Cerebellar cortex (tissue), 1 donor: ENCODE measurements around the gene GOLM1.
"Not testable (repeated sequence)": the region's sequence is repeated elsewhere in the genome, so short reads cannot be mapped to it uniquely, and the experiment has no call there.

Experiments used
- DNase-seq: peaks from one replicate; pipeline ENCODE4 v3.0.0-alpha.2; 2015; ENCODE audit warnings: low spot score

The GOLM1 gene

DNA sequence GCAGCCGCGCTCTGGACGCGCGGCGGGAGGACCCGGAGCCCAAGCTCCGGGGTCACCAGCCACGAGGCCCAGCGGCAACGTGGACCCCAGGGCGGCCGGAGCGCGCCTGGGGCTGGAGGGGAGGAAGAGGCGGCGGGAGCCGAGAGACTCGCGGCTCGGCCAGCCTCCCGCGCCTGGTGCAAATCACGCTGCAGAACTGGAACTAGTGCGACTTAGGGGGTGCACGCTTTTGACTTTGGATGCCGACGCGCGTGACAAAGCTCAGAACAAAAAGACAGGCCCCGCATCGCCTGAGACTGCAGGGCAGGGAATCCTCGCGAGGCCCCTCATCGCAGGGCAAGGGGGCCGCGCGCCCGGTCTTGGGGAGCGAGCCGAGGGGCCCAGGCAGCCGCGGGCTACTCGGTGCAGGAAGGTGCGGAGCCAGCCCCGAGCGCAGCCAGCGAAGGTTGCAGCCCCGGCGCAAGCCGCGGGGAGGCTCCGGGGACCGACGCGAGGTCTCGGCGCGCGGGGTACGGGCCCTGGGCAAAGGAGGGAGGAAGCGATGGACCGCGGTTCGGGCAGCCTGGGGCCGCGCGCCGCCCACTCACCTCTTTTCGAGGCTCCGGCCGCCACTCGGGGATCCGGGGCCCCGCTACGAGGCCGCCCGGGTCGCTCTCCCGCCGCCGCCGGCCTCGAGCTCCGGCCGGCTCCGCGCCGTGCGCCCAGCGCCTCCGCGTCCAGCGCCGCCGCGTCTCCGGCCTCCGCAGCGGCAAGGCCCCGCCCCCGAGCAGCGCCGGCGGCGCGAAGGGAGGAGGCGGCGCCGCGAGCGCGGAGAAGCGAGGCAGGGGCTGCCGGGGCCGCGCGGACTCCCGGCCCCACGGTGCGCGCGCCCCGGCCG is at the start of gene GOLM1:
TSS of gene GOLM1 (minus strand) at position 735 of the 877 bp plus-strand sequence. CDS start 20,238 bp downstream, outside the sequence.
- DNase-seq = peak; percentile 48

GRCh38 chr9:86146671-86147070 is 47.3 kb upstream of the GOLM1 start:
- DNase-seq = not testable (repeated sequence)

DNA sequence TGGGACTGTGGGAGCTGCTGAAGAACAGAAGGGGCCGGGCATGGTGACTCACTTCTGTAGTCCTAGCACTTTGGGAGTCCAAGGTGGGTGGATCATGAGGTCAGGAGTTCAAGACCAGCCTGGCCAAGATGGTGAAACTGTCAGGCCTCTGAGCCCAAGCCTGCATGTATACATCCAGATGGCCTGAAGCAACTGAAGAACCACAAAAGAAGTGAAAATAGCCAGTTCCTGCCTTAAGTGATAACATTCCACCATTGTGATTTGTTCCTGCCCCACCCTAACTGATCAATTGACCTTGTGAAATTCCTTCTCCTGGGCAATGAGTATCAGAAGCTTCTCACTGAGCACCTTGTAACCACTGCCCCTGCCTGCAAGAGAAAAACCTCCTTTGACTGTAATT is 46.6 kb upstream of the GOLM1 start:
- DNase-seq = not testable (repeated sequence)

- no peak for DNase-seq
These were observed 43.6 kb upstream of the GOLM1 start for GRCh38 chr9:86142973-86143372.

DNA sequence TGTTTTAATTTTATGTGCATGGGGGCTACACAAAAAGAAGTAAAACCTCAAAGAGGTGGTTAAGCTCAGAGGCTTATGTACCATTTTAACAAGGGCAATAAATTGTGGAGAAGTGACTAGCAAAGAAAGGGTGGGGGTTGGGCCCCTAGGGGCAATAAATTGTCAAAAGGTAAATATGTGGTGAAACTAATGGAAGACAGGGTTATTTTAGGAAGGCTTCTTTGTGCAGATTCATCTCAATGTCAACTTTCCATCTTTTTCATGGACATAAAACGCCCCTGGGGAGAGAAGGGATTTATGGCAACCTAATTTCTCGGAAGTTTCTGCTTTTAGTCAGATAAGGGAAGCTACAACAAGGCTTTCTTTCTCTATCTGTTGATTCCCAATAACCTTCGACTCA is 42.5 kb upstream of the GOLM1 start:
- no peak for DNase-seq

GRCh38 chr9:86135371-86135770 is 36.0 kb upstream of the GOLM1 start:
- DNase-seq = no peak

GRCh38 chr9:86134361-86134760 is 35.0 kb upstream of the GOLM1 start:
- no peak for DNase-seq

DNA sequence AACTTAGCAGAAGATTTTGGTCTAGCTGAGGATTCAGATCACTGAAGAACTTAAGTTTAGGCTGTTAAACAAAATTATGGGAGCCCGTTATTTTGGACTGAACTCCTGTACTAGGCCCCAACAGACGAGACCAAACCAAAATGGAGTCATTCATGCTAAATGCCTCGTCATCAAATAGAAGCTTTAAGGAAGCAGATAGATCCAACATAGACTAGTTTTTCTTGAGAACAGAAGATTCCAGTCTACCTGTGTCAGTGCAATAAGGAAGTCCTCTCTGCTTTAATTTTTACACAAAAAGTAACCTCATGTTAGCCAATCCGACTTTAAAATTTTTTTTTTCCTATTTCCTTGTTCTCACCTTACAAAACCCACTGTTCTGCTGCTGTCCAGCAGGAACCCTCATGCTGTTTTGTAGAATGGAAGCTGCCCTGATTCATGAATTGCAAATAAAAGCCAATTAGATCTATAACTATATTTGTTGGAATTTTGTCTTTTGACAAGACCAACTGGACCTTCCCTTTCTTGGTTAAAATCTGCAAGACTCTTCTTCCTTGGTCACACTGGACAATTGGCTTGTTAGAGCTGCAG is 29.0 kb upstream of the GOLM1 start:
- DNase-seq = no peak

GRCh38 chr9:86126998-86127972 is 27.9 kb upstream of the GOLM1 start:
- peak; percentile 6 for DNase-seq

DNA sequence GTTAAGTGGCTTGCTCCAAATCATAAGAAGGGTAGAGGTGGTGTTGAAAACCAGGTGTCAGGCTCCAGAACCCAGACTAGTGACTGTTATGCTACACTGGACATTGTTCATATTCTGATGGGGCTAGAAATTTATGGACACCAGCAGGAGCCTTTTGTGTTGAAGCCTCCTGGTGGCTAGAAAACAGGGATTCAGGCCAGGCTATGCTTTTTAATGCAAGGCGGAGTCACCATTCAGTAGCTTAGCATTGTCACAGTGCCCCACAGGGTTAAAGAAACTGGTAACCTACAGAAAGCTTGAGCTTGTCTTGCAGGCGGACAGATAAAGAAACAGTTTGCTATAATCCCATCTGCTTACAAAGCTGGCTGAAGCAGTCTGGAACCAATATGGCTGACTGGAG is 23.0 kb upstream of the GOLM1 start:
- DNase-seq = no peak

- no peak for DNase-seq
These were observed 20.1 kb upstream of the GOLM1 start for GRCh38 chr9:86119457-86119856.

GRCh38 chr9:86116425-86116824 is 17.1 kb upstream of the GOLM1 start:
- no peak for DNase-seq

DNA sequence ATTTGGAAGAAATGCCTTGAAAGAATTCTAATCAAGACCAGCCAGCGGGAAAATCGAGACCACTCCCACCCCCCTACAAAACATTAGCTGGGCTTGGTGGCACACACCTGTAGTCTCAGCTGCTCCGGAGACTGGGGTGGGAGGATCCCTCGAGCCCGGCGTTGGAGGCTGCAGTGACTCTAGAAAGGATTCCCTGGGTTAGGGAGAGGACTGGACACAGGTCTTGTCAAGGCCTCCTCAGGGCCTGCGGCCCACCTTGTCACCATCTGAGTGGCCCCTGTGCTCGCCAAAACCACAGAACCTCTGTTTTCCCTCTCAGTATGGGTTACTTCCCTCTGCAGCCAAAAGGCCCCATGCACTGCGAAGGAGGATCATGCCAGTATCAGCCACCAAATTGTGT is 16.5 kb upstream of the GOLM1 start:
- DNase-seq = no peak

DNA sequence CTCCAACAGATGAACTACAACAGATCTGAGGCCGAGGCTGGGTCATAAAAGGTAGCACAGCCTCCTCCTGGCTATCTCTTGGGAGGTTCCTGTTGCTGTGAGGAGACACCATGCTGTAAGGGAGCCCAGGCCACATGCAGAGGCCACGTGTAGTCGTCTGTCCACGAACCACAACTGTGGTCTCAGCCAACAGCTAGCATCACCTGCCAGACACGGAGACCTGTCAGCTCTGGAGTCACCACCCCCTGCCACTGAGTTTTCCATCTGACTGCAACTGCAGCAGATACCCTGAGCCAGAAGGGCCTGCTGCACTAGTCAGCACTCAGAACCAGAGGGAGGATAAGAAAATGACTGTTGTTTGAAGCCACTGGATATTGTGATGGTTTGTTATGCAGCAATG is 12.7 kb upstream of the GOLM1 start:
- DNase-seq = no peak

DNA sequence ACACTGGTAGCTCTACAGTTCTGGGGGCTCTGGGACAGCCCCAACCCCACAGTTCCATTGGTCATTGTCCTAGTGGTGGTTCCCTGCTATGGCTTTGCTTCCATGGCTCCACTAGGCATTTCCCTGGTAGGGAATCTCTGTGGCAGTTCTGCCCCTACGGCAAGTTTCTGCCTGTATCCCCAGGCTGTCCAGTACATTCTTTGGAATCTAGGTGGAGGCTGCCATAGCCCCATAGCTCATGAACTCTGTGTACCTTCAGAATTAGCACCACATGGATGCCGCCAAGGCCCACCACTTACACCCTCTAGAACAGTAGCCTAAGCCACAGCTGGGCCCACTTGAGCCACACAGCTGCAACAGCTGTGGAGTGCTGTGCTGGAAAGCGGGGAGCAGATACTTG is 3.3 kb upstream of the GOLM1 start:
- DNase-seq = no peak

DNA sequence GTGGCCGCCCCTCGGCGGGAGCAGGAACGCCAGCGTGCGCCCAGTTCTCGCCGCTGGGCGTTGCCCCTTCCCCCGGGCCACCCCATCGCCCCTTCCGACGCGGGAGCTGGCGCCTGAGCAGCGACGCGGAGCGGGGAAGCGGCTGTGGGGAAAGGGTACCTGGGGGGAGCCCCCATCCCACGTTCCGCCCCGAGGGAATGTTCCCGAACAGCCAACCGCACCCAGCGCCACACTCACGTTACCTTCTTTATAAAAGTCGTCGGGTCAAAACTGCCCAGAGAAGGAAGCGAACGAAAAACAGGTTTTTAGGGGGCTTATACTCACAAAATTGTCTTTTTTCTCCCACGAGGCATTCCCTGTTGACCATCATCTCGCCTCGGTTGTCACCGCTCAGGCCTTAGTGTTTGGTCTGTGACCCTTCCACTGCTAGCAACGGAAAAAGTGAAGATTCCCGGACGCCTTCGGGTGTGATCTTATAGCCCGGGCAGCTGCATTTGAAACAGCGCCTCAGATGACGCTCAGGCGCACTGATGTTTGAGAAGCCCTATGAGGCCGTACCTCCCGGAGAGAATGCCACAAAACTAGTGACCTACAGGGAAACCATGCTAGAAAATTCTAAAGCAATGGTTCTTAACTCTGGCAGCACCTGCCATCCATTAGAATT is 475 bp upstream of the GOLM1 start:
- peak; percentile 34 for DNase-seq

- peak; percentile 15 for DNase-seq
These were observed 1.7 kb downstream of the GOLM1 start for GRCh38 chr9:86097510-86098224.

DNA sequence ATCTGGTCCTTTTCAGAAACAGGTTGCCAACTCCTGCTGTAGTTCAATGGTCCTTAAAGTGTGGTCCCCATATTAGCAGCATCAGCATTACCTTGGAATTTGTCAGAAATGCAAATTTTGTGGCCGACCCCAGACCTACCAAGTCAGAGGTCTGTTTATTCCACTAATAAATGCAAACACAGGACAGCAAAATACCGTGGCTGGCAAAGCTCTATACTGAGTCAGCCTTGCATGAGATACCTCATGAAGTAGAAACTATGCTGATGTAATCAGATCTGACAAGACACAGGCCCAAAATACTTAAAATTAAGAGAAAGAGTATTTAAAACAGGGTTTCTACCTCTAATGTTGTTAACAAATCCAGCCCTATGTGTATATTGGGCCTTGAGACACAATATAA is 3.0 kb downstream of the GOLM1 start:
- no peak for DNase-seq

- DNase-seq = no peak
These were observed 5.4 kb downstream of the GOLM1 start for GRCh38 chr9:86093788-86094555.

- no peak for DNase-seq
These were observed 7.9 kb downstream of the GOLM1 start for GRCh38 chr9:86091477-86091876.
